ENCODE measurements around the gene CPSF4.

Gene CPSF4

GRCh38 chr7:99472561-99473314 is 34.0 kb downstream of the CPSF4 start, which contains the start of gene ZNF789:
TSS of gene ZNF789 (plus strand) at chr7:99472890. CDS start at chr7:99476457, 3,567 bp downstream.
- 0 out of 2 replicates have a peak, but pooled peaks have one; percentile 42 for TF ChIP-seq FOXM1 (IDR thresholded peaks at IDR 0.05; ENCODE audit: borderline replicate concordance, low read depth)
- TF ChIP-seq TAF1 (IDR thresholded peaks at IDR 0.05; ENCODE audit: low read depth), result peak; percentile 91
- 0 out of 2 replicates have a peak, but pooled peaks have one; percentile 9 for TF ChIP-seq NFIC (IDR thresholded peaks at IDR 0.05)
- TF ChIP-seq, protein P1, sequence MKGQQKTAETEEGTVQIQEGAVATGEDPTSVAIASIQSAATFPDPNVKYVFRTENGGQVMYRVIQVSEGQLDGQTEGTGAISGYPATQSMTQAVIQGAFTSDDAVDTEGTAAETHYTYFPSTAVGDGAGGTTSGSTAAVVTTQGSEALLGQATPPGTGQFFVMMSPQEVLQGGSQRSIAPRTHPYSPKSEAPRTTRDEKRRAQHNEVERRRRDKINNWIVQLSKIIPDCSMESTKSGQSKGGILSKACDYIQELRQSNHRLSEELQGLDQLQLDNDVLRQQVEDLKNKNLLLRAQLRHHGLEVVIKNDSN (IDR thresholded peaks at IDR 0.05), result peak; percentile 99
- peak; percentile 58; the same call in 1 of the 2 replicates for TF ChIP-seq TCF12 (IDR thresholded peaks at IDR 0.05; ENCODE audit: low read depth)
- no peak for TF ChIP-seq REST (IDR thresholded peaks at IDR 0.05; ENCODE audit: low read depth)
- TF ChIP-seq CREB1 (IDR thresholded peaks at IDR 0.05; ENCODE audit: low read depth), result no peak
- TF ChIP-seq ZBTB7A (IDR thresholded peaks at IDR 0.05; ENCODE audit: low read depth), result peak; percentile 49; the same call in 1 of the 2 replicates
- TF ChIP-seq, protein P2, sequence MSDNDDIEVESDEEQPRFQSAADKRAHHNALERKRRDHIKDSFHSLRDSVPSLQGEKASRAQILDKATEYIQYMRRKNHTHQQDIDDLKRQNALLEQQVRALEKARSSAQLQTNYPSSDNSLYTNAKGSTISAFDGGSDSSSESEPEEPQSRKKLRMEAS (IDR thresholded peaks at IDR 0.05), result peak; percentile 78
- peak; percentile 50; the same call in 1 of the 2 replicates for TF ChIP-seq YY1 (IDR thresholded peaks at IDR 0.05; ENCODE audit: low read depth)

DNA sequence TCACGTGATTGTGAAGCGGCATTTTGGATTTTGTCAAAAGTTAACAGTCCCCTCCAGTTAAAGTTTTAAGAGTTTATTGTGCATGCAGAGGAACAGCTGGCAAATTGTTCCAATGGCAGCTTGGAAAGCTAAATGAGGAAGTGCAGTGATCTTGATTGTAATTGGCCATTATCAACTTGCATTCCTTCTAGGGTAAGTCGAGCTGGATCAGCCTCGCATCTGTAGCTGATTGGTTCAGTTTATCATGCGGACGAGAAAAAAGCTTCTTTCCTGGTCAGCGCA is 34.5 kb downstream of the CPSF4 start:
- TF ChIP-seq TCF12 (IDR thresholded peaks at IDR 0.05; ENCODE audit: low read depth), result no peak
- TF ChIP-seq RAD21 (IDR thresholded peaks at IDR 0.05; ENCODE audit: low read depth), result no peak
- no peak for TF ChIP-seq REST (IDR thresholded peaks at IDR 0.05; ENCODE audit: low read depth)
- TF ChIP-seq, protein P2 (IDR thresholded peaks at IDR 0.05), result no peak
- no peak for TF ChIP-seq CREB1 (IDR thresholded peaks at IDR 0.05; ENCODE audit: low read depth)
- TF ChIP-seq CEBPB (IDR thresholded peaks at IDR 0.05), result no peak
- TF ChIP-seq TAF1 (IDR thresholded peaks at IDR 0.05; ENCODE audit: low read depth), result no peak
- no peak for TF ChIP-seq NFIC (IDR thresholded peaks at IDR 0.05)
- no peak for TF ChIP-seq TEAD4 (IDR thresholded peaks at IDR 0.05)
- no peak for TF ChIP-seq EP300 (IDR thresholded peaks at IDR 0.05; ENCODE audit: borderline replicate concordance)
- TF ChIP-seq YY1 (IDR thresholded peaks at IDR 0.05; ENCODE audit: low read depth), result no peak
- TF ChIP-seq EGR1 (IDR thresholded peaks at IDR 0.05), result no peak
- no peak for TF ChIP-seq ZBTB7A (IDR thresholded peaks at IDR 0.05; ENCODE audit: low read depth)
- TF ChIP-seq, protein P1 (IDR thresholded peaks at IDR 0.05), result no peak

GRCh38 chr7:99476107-99476506 is 37.4 kb downstream of the CPSF4 start:
- TF ChIP-seq TEAD4 (IDR thresholded peaks at IDR 0.05) (no peak), YY1 (IDR thresholded peaks at IDR 0.05; ENCODE audit: low read depth) (no peak), EP300 (IDR thresholded peaks at IDR 0.05; ENCODE audit: borderline replicate concordance) (no peak), FOXM1 (IDR thresholded peaks at IDR 0.05; ENCODE audit: borderline replicate concordance, low read depth) (no peak), TCF12 (IDR thresholded peaks at IDR 0.05; ENCODE audit: low read depth) (no peak), CEBPB (IDR thresholded peaks at IDR 0.05) (no peak), CREB1 (IDR thresholded peaks at IDR 0.05; ENCODE audit: low read depth) (no peak), RAD21 (IDR thresholded peaks at IDR 0.05; ENCODE audit: low read depth) (no peak), TAF1 (IDR thresholded peaks at IDR 0.05; ENCODE audit: low read depth) (no peak), REST (IDR thresholded peaks at IDR 0.05; ENCODE audit: low read depth) (no peak), NFIC (IDR thresholded peaks at IDR 0.05) (no peak), ZBTB7A (IDR thresholded peaks at IDR 0.05; ENCODE audit: low read depth) (no peak), EGR1 (IDR thresholded peaks at IDR 0.05) (no peak)
- TF ChIP-seq, protein P1 (IDR thresholded peaks at IDR 0.05), result no peak
- TF ChIP-seq, protein P2 (IDR thresholded peaks at IDR 0.05), result no peak
